K562 (cell line): Measurements from ENCODE around the gene LRRC71. TPM values are rescaled to one million over a fixed set of nuclear protein-coding genes. Genes with fewer than 3 reads are reported as not detected.

Experiments used
- BCOR ChIP-seq: fragments of 450-650 bp; IDR thresholded peaks from 2 replicates; pipeline ENCODE4 v1.6.1; 2016
- CBX5 ChIP-seq: IDR thresholded peaks from 2 replicates; pipeline ENCODE4 v1.6.1; 2014; ENCODE audit warnings: low read depth, borderline replicate concordance
- CHD1 ChIP-seq: fragments of 200-600 bp; sonication (generic); IDR thresholded peaks from one replicate; pipeline ENCODE4 v1.6.1; 2012; ENCODE audit warnings: mild to moderate bottlenecking, moderate library complexity, low read length, inconsistent platforms
- FOS ChIP-seq: IDR thresholded peaks from 3 replicates; pipeline ENCODE4 v1.6.1; 2011; ENCODE audit not compliant: insufficient read length; ENCODE audit errors: extremely low read depth
- FOXK1 ChIP-seq: sonication (generic); formaldehyde crosslinking; IDR thresholded peaks from 2 replicates; pipeline ENCODE4 v1.8.0; 2022; ENCODE audit warnings: missing genetic modification reagents, mild to moderate bottlenecking, borderline replicate concordance
- FOXK2 ChIP-seq, 2 experiments: fragments of 450-650 bp; IDR thresholded peaks in 1 of 2; conservative IDR thresholded peaks in 1 of 2; 2 replicates each; pipeline ENCODE4 v1.6.1; 2016; ENCODE audit warnings: low read depth in 2 of 2, mild to moderate bottlenecking in 1 of 2
- FOXO4 ChIP-seq: fragments of 450-650 bp; formaldehyde crosslinking; IDR thresholded peaks from 2 replicates; pipeline ENCODE4 v1.4.0; 2020; ENCODE audit warnings: mild to moderate bottlenecking, moderate library complexity
- GATAD2B ChIP-seq: fragments of 450-650 bp; IDR thresholded peaks from 2 replicates; pipeline ENCODE4 v1.6.1; 2017; ENCODE audit warnings: mild to moderate bottlenecking, borderline replicate concordance
- ILF3 ChIP-seq: fragments of 450-650 bp; IDR thresholded peaks from 2 replicates; pipeline ENCODE4 v1.6.1; 2018; ENCODE audit warnings: antibody characterized with exemption, mild to moderate bottlenecking, moderate library complexity, borderline replicate concordance
- LARP7 ChIP-seq: fragments of 450-650 bp; IDR thresholded peaks from 2 replicates; pipeline ENCODE4 v1.6.1; 2016
- MYC ChIP-seq, 2 experiments: fragments of 250-450 bp in 1 of 2; sonication (Bioruptor Pico) in 1 of 2; IDR thresholded peaks; 2 replicates each; pipeline versions ENCODE4 v1.5.1 to v1.6.1; 2012 to 2021; ENCODE audit warnings: low read depth in 2 of 2, borderline replicate concordance in 1 of 2, improper control_type of control experiment in 1 of 2, low read length in 1 of 2, mild to moderate bottlenecking in 1 of 2, moderate library complexity in 1 of 2
- NFIX ChIP-seq: fragments of 250-450 bp; sonication (Bioruptor Pico); IDR thresholded peaks from 2 replicates; pipeline ENCODE4 v1.4.0; 2020; ENCODE audit warnings: low read depth, mild to moderate bottlenecking, moderate library complexity
- PHB2 ChIP-seq: fragments of 450-650 bp; IDR thresholded peaks from 2 replicates; pipeline ENCODE4 v1.6.1; 2017; ENCODE audit warnings: low read depth
- ZBTB1 ChIP-seq: sonication (generic); formaldehyde crosslinking; IDR thresholded peaks from 2 replicates; pipeline ENCODE4 v1.8.1; 2023; ENCODE audit warnings: missing genetic modification reagents, low read depth, mild to moderate bottlenecking, borderline replicate concordance
- ZBTB2 ChIP-seq: fragments of 450-650 bp; IDR thresholded peaks from 2 replicates; pipeline ENCODE4 v1.6.1; 2016; ENCODE audit warnings: antibody characterized with exemption
- ZFPM2 ChIP-seq: fragments of 250-450 bp; sonication (Bioruptor Pico); IDR thresholded peaks from 2 replicates; pipeline ENCODE4 v1.5.1; 2022; ENCODE audit warnings: mild to moderate bottlenecking
- ZNF277 ChIP-seq: fragments of 250-450 bp; sonication (Bioruptor Pico); IDR thresholded peaks from 2 replicates; pipeline ENCODE4 v1.8.0; 2022; ENCODE audit warnings: inconsistent platforms, mild to moderate bottlenecking, moderate library complexity, borderline replicate concordance
- ZNF644 ChIP-seq: fragments of 200-800 bp; sonication (Bioruptor generic); IDR thresholded peaks from 2 replicates; pipeline ENCODE4 v1.6.1; 2016; ENCODE audit warnings: low read depth, missing genetic modification characterization, missing compliant biosample characterization
- ZNF717 ChIP-seq: fragments of 250-450 bp; sonication (Bioruptor Pico); IDR thresholded peaks from 2 replicates; pipeline ENCODE4 v1.5.0; 2021
- polyA plus RNA-seq, 8 experiments: library from polyadenylated mRNA; depleted of rRNA in 4 of 8; stranded (reverse) in 5 of 8; unstranded in 3 of 8; fragments of >200 nt; fragmentation: Nextera tagmentation in 2 of 8; fragmentation: Illumina TruSeq in 1 of 8; extraction: Ambion mirVana in 2 of 8; extraction: Trizol in 1 of 8; gene quantifications; 2 replicates each; pipeline versions ENCODE4 v1.2.1 to v1.2.3, GENCODE V29; 2011 to 2014; ENCODE audit warnings: inconsistent platforms in 1 of 8, missing spikeins in 1 of 8
- total RNA-seq, 7 experiments: library from RNA; depleted of rRNA in 6 of 7; stranded (reverse); fragments of >200 nt in 6 of 7; fragmentation: Illumina TruSeq in 2 of 7; extraction: Trizol in 2 of 7; gene quantifications; 2 replicates each; pipeline versions ENCODE4 v1.2.1 to v1.2.3, GENCODE V29; 2011 to 2021; ENCODE audit warnings: low replicate concordance in 1 of 7
- TF ChIP-seq, protein P1 (sequence below): fragments of 250-450 bp; sonication (Bioruptor Pico); IDR thresholded peaks from 2 replicates; pipeline ENCODE4 v1.4.0; 2020; ENCODE audit warnings: mild to moderate bottlenecking, moderate library complexity

LRRC71 gene
- total and polyA plus RNA-seq, 9 of the 15 experiments (the other 6 are each of a cell fraction or from before 2014, with no cell fraction given): 0.06 to 1.2 (median 0.51) TPM; not detected in 1

DNA sequence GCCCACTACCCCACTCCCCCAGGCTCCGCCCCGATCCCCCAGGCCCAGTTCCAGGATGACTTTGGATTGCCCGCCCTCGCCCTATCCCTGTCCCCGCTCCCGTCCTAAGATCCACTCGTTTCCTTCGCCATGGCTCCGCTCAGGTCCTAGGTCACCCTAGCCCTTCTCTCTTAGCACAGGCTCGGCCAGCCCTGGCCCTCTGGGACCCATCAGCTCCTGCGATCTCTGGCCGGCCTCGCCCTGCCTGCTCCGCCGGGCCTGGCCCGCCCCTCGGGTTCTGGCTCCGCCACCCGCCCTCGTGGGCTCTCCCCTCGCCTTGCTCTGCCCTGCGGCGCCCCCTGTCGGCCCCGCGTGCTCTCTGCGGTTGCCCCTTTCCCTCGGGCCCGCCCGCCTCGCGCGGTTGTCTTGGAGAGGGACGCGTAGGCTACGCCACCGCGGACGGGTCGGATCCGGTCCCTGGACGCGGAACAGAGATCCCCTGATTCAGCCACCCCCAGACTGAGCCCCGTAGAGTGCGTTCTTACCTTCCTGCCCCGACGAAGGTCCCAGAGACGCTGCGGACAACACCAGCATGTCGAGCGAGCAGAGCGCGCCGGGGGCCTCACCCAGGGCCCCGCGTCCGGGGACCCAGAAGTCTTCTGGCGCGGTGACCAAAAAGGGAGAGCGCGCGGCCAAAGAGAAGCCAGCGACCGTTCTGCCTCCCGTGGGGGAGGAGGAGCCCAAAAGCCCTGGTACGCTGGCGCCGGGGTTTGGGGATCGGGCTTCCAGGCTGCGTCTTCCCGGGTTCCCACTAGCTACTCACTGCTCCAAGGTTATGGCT, at the start of gene LRRC71 (continued):
- TF ChIP-seq ZBTB2: peak; percentile 27; the same call in 1 of the 2 replicates
- no peak for TF ChIP-seq FOS
- no peak for TF ChIP-seq ZBTB1 (CRISPR knock-in tag)
- TF ChIP-seq ZNF644: no peak; the same call in 1 of the 2 replicates
- TF ChIP-seq, protein P1, sequence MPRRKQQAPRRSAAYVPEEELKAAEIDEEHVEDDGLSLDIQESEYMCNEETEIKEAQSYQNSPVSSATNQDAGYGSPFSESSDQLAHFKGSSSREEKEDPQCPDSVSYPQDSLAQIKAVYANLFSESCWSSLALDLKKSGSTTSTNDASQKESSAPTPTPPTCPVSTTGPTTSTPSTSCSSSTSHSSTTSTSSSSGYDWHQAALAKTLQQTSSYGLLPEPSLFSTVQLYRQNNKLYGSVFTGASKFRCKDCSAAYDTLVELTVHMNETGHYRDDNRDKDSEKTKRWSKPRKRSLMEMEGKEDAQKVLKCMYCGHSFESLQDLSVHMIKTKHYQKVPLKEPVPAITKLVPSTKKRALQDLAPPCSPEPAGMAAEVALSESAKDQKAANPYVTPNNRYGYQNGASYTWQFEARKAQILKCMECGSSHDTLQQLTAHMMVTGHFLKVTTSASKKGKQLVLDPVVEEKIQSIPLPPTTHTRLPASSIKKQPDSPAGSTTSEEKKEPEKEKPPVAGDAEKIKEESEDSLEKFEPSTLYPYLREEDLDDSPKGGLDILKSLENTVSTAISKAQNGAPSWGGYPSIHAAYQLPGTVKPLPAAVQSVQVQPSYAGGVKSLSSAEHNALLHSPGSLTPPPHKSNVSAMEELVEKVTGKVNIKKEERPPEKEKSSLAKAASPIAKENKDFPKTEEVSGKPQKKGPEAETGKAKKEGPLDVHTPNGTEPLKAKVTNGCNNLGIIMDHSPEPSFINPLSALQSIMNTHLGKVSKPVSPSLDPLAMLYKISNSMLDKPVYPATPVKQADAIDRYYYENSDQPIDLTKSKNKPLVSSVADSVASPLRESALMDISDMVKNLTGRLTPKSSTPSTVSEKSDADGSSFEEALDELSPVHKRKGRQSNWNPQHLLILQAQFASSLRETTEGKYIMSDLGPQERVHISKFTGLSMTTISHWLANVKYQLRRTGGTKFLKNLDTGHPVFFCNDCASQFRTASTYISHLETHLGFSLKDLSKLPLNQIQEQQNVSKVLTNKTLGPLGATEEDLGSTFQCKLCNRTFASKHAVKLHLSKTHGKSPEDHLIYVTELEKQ (CRISPR knock-in tag): no peak
- no peak for TF ChIP-seq ZFPM2 (CRISPR knock-in tag)
- TF ChIP-seq CBX5: no peak
- TF ChIP-seq CHD1: no peak
- no peak; the same call in 1 of the 2 replicates for TF ChIP-seq BCOR
- TF ChIP-seq FOXO4 (CRISPR knock-in tag): no peak
- no peak for TF ChIP-seq LARP7
- TF ChIP-seq FOXK1 (CRISPR knock-in tag): no peak
- no peak for TF ChIP-seq PHB2
- TF ChIP-seq GATAD2B: no peak
- TF ChIP-seq ZNF277 (CRISPR knock-in tag): no peak
- no peak for TF ChIP-seq NFIX (CRISPR knock-in tag)
- no peak for TF ChIP-seq FOXK2 (conservative IDR thresholded peaks at IDR 0.05 in 1 of 2, IDR thresholded peaks at IDR 0.05 in 1 of 2; ENCODE audit: low read depth in 2 of 2)
- peak; percentile 94 for TF ChIP-seq MYC (IDR thresholded peaks at IDR 0.05; ENCODE audit: low read depth, low read length)
- TF ChIP-seq MYC (CRISPR knock-in tag; IDR thresholded peaks at IDR 0.05; ENCODE audit: borderline replicate concordance, low read depth): no peak
- no peak for TF ChIP-seq ZNF717 (CRISPR knock-in tag)
- TF ChIP-seq ILF3: no peak
